NCI-H524 (cell line): Measurements from ENCODE around the gene HLA-DPA1.
"Not testable (repeated sequence)": the region's sequence is repeated elsewhere in the genome, so short reads cannot be mapped to it uniquely, and the experiment has no call there.

Source experiments
- DNase-seq, 2 experiments: peaks; one replicate each; lab custom pipeline; 2025; lab: John Stamatoyannopoulos, UW

HLA-DPA1 gene

DNA sequence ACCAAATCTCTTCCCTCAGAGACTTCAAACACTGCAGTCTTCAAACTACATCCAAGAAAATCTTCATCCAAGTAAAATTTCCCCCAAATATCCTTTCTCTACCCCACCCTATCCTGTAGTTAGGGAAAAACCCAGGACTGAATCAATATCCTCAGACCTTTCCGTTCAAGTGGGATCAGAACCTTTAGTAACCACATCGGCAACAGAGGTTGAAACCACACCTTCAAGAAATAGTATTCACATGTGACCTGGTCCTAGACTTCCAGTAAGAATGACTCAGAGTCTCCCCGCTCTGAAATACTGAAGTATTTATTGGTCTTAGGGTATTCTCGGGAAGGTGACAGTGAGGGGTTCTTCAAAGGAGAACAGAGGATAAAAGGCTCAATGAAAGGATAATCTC is 8.7 kb downstream of the HLA-DPA1 start:
- no peak for DNase-seq

DNA sequence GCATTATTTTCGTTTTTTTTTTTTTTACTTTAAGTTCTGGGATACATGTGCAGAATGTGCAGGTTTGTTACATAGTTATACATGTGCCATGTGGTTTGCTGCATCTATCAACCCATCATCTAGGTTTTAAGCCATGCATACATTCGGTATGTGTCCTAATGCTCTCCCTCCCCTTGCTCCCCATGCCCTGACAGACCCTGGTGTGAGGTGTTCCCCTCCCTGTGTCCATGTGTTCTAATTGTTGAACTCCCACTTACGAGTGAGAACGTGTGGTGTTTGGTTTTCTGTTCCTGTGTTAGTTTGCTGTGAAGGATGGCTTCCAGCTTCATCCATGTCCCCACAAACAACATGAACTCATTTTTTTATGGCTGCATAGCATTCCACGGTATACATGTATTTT is 10.0 kb downstream of the HLA-DPA1 start:
- not testable (repeated sequence) for DNase-seq

DNA sequence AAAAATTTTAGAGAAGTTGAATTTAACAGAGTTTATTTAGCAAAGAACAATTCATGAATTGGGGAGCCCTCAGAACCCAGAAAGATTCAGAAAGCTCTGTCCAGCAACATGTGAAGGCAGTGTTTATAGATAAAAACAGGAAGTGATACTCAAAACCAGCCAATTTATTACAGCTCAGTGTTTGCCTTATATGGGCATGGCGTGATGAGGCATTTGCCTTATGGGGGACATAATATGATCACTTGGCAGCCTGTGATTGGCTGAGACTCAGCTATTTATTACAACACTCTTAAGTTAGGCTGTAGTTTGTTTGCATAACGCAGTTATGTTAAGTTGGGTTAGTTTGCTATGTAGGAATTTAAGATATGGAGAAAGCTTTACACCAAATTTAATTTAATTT is 11.5 kb downstream of the HLA-DPA1 start:
- DNase-seq: no peak

DNA sequence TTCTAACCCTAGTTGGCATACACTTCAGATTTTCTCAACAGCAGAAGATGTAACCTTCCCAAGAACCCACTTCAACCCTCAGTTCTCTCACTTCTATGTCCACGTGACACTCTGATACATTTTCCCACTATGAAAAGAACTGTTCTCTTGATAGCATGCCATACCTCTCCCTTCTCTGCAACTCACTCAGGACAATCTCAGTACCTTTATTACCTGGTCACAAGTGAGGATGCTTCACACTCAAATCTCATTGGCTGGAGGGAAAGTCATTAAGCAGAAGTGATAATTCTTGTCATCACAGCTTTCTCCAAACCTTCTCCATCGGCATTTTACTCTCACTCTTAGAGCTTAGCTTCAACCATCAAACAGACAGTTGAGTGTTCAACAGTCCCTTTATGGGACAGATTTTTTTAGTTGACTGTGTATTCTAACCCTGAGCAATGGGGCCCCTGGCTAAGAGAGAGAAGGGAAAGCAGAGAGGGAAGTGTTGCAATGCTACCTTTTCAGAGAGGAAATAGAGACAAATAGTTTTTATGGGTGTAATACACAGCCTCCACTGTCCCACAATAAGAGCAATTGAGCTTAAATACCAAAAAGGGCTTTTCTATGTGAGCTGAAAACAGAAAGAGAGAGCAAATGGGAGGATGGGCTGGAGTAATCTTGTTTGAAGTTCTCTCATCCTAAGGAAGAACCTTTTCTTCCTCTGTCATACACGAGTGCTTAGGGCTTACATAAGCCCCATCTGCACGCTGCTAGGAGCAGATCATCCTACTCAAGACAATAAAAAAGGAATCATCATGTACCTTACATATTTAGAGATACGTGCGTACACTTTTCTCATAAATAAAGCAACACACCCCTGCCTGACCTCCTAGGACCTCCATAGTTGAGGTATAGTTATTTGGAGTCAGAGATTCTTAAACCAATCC is 16.0 kb downstream of the HLA-DPA1 start:
- DNase-seq: no peak

DNA sequence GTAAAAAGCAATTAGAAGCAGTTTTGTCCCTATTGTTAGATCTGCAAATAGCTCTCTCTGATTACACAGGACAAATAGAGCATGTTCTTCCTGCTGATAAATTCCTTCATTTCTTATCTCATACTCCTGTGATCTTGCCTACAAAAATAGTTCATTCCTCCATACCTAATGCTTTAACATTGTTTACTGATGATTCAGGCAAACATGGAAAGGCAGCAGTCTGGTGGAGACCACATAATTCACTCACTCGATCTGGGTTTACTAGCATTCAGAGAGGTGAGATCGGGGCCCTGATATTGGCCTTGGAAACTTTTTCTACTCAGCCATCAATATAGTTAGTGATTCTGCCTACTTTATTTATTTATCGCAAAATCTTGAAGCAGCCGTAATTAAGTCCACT is 20.2 kb downstream of the HLA-DPA1 start:
- DNase-seq: no peak

DNA sequence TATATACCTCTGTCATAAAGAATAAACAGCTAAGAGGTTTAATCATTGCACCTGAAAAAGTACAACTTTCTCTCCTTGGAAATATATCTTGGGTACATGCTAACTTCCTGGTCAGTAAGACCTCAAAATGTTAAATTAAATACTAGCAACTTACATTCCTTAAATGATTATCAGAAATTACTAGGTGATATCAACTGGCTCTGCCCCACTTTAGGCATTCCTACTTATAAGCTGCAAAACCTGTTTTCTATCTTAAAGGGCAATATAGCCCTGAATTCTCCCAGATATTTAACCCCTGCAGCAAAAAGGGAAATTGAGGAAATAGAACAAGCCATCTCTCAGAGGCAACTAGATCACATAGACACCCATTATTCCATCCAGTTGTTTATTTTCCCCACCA is 20.8 kb downstream of the HLA-DPA1 start:
- no peak for DNase-seq

DNA sequence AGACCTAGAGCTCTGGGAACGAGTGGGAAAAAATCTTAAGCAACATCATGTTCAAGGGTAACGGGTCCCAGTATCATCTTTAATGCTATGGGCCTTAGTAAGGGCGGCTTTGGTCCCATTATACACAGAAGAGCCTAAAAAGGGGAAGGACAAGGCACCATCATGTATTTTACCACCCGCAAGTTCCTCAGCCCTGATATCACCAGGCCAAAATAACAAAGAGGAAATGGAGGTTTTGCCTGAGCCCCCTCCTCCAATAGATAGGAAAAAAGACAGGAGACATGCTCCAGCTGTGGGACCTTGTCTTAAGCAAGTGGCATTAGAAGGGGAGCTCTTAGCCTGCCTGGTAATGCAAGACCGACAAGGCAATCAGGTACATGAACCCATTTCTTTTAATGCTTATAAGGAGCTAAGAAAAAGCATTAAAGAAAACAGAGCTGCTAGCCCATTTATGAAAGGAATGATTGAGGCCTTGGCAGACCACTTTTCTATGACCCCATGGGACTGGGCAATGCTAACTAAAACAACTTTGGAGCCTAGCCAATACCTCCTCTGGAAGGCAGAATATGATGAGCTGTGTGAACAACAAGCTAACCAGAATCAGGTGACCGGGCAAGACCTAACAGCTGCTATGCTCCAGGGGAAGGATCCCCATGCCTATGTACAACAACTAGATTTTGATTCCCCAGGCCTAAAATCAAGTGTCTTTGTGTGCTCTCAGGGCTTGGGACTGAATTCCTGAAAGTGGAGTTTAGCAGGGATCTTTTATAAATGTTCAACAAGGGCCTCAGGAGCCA is 23.2 kb downstream of the HLA-DPA1 start:
- no peak for DNase-seq

DNA sequence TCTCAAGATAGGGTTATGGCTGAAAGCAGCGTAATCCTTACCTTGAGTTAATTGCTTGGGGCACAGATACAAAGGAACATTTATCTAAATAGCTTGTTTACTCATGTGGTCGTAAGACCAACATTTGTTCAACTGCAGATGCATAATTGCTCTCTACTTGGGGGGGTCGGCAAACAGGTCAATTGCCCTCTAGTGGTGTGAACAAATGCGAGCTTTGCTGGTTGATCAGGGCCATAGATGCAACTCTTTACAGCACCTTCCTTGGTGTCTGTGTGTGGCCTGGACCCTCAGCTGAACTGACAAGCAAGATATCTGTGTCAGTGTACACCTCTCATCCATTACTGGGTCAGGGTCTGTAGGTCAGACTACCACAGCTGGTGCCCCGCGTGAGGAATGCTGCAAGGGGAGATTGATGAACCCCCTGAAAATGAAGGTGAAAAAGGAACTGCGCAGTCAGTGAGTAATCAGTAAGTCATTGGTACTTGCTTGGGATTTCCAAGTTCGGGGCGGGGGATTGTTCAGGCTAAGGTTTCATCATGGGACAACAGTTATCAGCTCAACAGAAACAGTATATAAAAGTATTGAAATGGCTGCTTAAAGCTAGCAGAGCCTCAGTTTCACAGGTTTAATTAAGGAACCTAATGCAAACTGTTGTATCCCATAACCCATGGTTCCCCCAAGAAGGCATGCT is 24.0 kb downstream of the HLA-DPA1 start:
- DNase-seq: no peak

DNA sequence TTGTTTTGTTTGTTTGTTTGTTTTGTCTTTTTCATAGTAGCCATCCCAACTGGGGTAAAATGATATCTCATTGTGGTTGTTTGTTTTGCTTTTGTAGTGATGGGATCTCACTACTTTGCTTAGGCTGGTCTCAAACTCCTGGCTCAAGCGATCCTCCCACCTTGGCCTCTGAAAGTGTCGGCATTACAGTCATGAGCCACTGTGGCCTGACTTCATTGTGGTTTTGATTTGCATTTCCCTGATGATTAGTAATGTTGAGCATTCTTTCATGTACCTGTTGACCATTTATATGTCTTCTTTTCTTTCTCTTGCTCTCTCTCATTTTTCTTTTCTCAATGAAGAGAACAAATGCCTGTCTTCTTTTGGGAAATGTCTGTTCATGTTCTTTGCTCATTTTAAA is 33.3 kb downstream of the HLA-DPA1 start:
- DNase-seq: no peak

DNA sequence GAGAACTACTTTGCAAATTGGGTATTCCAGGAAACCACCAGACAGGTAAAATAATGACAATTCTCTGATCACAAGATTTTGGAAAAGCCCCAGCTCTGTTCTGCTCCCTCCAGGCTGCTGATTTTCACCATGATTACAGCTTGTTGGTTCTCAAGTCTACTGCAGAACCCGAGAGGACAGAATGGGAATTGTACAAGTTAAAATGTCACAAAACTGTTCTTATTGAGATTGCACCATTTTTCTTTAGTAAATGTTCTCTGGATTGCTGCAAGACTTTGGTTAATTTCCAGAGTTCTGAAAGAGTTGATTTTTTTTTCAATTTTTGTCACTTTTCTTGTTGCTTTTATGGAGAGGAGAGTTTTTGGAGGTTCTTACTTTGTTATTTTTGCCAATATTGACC is 36.9 kb downstream of the HLA-DPA1 start:
- no peak for DNase-seq

DNA sequence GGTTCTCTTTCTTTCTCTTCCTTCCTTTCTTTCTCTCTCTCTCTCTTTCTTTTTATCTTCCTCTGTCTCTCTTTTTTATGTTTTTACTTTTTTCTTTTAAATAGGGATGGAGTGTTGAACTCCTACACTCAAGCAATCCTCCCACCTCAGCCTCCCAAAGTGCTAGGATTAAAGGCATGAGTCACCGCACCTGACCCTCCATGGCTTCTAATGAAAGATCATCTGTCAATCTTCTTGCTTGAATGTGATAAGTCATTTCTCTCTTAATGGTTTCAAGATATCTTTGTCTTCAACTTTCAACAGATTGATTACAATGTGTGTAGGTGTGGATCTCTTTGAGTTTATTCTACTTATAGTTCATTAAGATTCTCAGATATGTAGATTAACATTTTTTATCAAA is 38.9 kb downstream of the HLA-DPA1 start:
- DNase-seq: no peak

DNA sequence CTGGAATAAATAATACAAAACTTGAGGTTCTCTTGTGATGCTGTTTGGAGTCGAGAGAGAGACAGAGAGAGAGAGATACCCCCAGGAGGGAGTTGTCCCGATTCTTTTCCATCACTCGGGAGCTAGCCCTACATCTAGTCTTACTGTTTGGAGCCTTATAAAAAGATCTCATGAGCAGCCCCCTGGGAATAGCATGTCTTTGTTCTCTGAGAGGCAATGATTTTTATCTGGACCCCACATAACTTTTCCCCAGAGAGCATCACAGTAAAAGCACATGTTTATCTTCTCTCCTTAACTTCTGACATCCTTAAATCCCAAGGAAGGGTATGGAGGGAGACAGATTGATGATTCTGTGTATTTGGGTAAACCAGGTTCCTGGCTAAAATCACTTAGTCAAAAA is 43.2 kb downstream of the HLA-DPA1 start:
- no peak for DNase-seq

DNA sequence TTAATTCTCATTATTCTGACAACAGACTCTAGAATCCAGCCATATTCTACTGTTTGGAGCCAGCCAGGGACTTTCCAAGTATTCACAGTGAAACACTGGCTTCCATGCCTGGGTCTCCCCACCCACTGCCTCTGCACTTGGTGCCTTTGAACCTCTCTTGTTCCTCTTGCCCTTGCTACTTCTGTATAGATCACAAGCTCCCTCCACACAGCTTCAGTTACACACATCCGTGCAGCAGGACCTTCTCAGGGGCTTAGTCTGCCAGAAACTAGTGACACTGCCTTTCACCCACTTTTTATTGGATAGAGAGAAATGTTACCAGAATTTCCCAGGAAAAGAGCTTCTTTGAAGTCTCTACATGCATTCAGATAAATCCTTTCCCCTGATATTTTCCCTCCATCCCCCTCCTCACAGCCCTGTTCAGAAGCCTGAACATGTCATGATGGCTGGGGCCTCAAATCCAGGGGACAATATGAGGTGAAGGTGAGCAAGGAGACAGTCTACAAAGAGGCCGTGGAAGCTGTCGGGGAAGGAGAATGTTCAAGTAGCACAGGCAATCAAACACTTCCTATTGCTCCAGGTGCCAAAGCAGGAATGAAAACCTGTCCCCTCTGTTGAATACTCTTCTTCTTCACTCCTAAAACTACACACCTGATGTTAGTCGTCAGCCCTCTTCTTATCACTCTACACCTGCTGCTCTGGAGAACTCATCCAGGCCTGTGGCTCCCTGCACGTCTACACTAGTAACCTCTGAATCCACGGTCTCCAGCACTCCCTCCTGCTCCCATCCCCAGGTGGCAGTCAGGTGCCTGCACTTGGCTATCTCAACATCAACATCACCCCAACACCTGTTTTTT is 43.9 kb downstream of the HLA-DPA1 start:
- no peak for DNase-seq

DNA sequence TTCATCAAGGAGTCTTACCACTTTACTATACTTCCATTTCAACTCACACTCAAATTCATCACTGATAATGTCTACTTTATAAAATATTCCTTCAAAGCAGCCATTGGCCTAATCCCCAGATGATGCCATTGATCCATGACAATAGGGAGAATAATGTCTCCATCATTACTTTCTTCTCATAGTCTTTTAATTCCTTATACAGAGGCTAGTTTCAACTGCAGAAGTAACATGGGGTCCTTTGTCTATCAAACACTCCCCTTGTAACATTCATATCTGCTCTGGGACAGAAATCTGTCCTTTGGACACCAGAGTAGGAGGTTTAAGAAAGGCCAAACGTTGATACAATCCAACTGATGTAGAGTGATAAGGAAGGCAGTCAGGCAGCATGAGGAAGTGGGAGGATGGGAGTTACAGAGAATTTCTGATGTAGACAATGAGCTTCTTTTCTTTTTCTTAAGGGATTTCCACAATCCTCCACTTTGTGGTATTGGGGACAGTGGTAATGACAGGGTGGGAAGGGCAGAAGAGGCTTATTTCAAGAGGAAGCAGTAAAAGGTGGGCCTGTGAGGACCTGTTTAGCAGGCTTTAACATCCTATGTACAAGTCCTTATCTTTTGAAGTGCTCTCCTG is 45.1 kb downstream of the HLA-DPA1 start:
- DNase-seq: no peak

DNA sequence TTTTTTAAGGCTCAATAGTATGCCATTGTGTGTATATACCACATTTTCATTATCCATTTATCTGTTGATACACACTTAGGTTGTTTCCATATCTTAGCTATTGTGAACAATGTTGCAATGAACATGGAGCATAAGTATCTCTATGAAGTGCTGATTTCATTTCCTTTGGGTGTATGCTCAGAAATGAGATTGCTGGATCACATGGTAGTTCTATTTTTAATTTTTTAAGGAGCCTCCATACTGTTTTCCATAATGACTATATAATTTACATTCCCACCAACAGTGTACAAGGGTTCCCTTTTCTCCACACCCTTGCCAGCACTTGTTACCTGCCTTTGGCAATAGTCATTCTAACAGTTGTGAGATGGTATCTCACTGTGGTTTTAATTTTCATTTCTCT is 48.9 kb downstream of the HLA-DPA1 start:
- no peak for DNase-seq

DNA sequence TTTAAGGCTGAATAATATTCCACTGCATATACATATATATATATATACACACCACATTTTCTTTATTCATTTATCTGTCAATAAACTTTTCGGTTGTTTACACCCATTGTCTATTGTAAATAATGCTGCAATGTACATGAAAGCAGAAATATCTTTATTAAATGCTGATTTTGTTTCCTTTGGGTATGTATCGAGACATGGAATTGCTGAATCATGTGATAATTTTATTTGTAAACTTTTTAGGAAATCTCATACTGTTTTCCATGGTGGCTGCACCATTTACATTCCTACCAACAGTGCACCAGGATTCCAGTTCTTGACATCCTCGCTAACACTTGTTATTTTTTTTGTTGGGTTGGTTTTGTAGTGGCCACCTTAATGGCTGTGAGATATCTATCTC is 49.9 kb downstream of the HLA-DPA1 start:
- DNase-seq: no peak

DNA sequence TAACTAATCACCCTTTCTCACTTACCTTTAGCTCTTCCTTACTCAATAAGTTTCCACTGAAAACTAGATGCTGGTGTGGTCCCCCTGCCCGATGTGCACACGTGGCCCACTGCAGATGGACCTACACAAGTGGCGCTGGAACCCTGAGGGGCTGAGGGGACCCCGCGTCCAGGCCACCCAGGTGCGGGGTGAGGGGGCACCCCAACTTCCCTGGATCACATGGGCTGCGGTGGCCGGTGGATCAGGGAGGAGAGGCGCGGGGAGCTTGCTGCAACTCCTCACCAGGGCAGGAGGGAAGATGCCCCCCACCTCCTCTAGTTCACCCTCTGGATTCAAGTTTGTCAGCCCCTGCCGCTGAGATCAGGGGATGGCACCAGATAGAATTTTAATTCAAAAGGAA is 51.5 kb downstream of the HLA-DPA1 start:
- DNase-seq: no peak

DNA sequence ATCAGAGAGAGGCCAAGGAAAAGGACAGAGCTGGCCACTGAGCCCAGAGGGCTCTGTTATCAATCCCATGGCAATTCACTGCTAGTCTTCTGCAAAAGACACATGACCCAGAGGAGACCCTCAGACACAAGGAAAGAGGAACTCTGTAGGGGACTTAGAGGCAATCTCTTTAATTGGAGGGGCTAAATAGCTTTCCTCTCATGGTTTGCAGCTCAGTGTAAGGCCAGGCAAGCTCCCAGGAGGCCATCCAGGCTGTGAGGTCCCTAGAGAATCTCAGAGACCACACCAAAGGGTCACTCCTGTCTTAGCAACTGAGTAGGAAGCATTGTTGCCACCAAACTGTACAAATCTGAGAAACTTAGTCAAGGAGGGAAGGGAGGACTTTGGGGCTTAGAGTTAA is 54.1 kb downstream of the HLA-DPA1 start:
- no peak for DNase-seq

DNA sequence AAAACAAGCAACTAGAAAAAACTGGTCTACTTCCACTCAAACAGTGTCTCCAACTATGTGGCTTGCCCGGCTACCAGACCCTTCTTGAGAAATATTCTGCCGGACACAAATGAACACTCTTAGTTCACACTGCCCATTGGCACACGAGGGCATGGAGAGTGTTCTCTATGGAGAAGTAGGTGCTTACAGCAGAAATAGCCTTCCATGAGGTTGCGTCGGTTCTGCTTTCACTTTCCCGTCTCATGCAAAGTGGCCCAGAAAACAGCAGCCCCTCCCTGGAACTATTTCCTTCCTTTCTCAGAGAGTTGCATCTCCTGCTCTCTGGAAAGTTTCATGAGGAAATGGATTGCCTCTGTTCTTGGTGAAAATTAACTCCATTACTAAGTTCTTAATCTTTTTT is 54.5 kb downstream of the HLA-DPA1 start:
- DNase-seq: no peak

DNA sequence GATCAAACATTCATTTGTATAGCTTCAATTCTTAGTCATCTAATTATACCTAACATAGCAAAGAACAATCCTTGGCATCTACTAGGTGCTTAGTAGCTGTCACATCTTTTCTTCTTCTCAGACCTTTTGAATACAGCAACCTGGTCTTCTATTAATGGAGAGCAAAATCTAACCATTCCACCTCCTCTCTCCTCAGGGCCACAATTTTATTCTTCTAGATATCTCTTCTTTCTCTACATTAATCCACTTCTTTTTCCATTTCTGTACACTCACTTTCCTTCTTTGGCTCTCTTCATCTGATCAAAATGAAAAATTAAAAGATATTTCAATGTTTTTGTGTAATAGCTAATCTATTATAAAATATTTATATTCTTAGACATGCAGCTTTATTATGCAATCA is 55.0 kb downstream of the HLA-DPA1 start:
- DNase-seq: no peak

DNA sequence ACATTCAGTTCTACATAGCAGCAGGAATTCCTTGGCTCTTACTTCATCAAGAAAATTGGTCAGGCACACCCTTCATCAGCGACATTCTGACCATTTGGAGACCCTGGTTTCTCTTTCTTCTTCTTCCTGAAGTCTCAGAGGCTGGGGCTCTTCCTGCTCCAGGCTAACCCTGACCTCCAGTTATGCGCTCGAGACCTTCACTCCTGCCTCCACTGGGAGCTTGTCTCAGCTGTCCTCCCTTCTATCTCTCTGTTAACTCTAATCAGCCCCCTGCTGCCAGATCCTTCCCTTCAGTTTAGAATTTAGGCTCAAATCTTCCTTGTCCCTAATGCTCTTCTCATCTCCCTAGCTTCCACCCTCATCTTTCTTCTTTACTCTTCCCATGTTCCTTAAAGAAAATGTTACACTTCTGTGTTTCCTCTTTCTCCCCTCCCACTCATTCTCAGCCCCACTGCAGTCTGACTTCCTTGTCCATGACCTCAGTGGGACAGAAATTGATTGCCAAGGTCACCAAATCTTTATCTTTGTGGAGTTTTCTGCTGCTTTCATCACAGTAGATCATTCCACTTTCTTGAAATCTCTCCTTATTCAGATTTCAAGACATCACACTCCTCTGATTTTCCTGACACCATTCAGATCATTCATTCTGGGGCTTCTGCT is 55.6 kb downstream of the HLA-DPA1 start:
- DNase-seq: no peak
